GM21619 (cell line): Measurements from ENCODE around the gene MYDGF.

Source experiments
- ATAC-seq: cut with Tn5 transposase; IDR thresholded peaks from one replicate; pipeline ENCODE4 v1.9.1; 2021; ENCODE audit not compliant: unreplicated experiment

The MYDGF gene

GRCh38 chr19:4613254-4613751 lies 56.8 kb downstream of the MYDGF start:
- ATAC-seq: no peak

- no peak for ATAC-seq
These were observed 60.1 kb downstream of the MYDGF start for GRCh38 chr19:4609878-4610511.
